HEK293 (cell line): Measurements from ENCODE around the gene XPOT.

ENCODE experiments used
- CTCF ChIA-PET: fragments of 350-600 bp; formaldehyde crosslinking; extraction: SDS; loops from one replicate; lab custom pipeline; 2021; ENCODE audit warnings: antibody characterized with exemption; lab: Yijun Ruan, JAX
- POLR2A ChIA-PET: fragments of 300-600 bp; formaldehyde crosslinking; extraction: SDS; loops from one replicate; lab custom pipeline; 2020; ENCODE audit warnings: antibody characterized with exemption, inconsistent platforms; lab: Yijun Ruan, JAX
- H3K27ac ChIP-seq: fragments of 200-500 bp; sonication (Bioruptor generic); 2 replicates; pipeline ENCODE4 v1.5.1; 2014; ENCODE audit warnings: low read depth, low read length, control low read depth, inconsistent platforms; ENCODE audit errors: extremely low read depth
- H3K36me3 ChIP-seq, 2 experiments: fragments of 200-500 bp in 1 of 2; sonication (Bioruptor generic) in 1 of 2; 1 replicate in 1 of 2; 2 replicates in 1 of 2; pipeline ENCODE4 v1.5.1; 2014 to 2017; ENCODE audit warnings: inconsistent platforms in 2 of 2, low read length in 2 of 2; ENCODE audit not compliant: control insufficient read depth in 2 of 2, insufficient read depth in 1 of 2
- H3K4me1 ChIP-seq: fragments of 200-500 bp; sonication (Bioruptor generic); 2 replicates; pipeline ENCODE4 v1.5.1; 2014; ENCODE audit warnings: mild to moderate bottlenecking, low read length, inconsistent platforms; ENCODE audit not compliant: control insufficient read depth, insufficient read depth
- H3K4me3 ChIP-seq: 2 replicates; pipeline ENCODE4 v1.5.1; 2011; ENCODE audit warnings: low read depth, mild to moderate bottlenecking, control low read depth, low read length, moderate library complexity
- H3K9me3 ChIP-seq: fragments of 200-500 bp; sonication (Bioruptor generic); 2 replicates; pipeline ENCODE4 v1.5.1; 2014; ENCODE audit warnings: low read depth, low read length, inconsistent platforms; ENCODE audit not compliant: control insufficient read depth, insufficient read depth
- BCL11B ChIP-seq: fragments of 450-650 bp; formaldehyde crosslinking; IDR thresholded peaks from 2 replicates; pipeline ENCODE4 v1.5.1; 2016; ENCODE audit warnings: low read depth, missing biosample characterization, missing genetic modification characterization
- CTCF ChIP-seq: fragments of 450-650 bp; formaldehyde crosslinking; IDR thresholded peaks from 2 replicates; pipeline ENCODE4 v1.5.1; 2016; ENCODE audit warnings: missing biosample characterization, missing genetic modification characterization
- INSM2 ChIP-seq: fragments of 450-650 bp; formaldehyde crosslinking; IDR thresholded peaks from 2 replicates; pipeline ENCODE4 v1.5.1; 2016; ENCODE audit warnings: missing biosample characterization, missing genetic modification characterization
- KLF7 ChIP-seq: fragments of 450-650 bp; formaldehyde crosslinking; IDR thresholded peaks from 2 replicates; pipeline ENCODE4 v1.5.1; 2016; ENCODE audit warnings: missing biosample characterization, missing genetic modification characterization, borderline replicate concordance
- MZF1 ChIP-seq: fragments of 450-650 bp; formaldehyde crosslinking; IDR thresholded peaks from 2 replicates; pipeline ENCODE4 v1.5.1; 2017; ENCODE audit warnings: missing biosample characterization, missing genetic modification characterization, borderline replicate concordance
- RBAK ChIP-seq: fragments of 450-650 bp; formaldehyde crosslinking; IDR thresholded peaks from 2 replicates; pipeline ENCODE4 v1.5.1; 2016; ENCODE audit warnings: missing biosample characterization, missing genetic modification characterization
- REPIN1 ChIP-seq: fragments of 450-650 bp; formaldehyde crosslinking; IDR thresholded peaks from 2 replicates; pipeline ENCODE4 v1.5.1; 2017; ENCODE audit warnings: missing biosample characterization, missing genetic modification characterization, low read depth
- ZBTB1 ChIP-seq: fragments of 450-650 bp; formaldehyde crosslinking; IDR thresholded peaks from 2 replicates; pipeline ENCODE4 v1.5.1; 2016; ENCODE audit warnings: missing biosample characterization, missing genetic modification characterization
- ZBTB17 ChIP-seq: fragments of 450-650 bp; formaldehyde crosslinking; IDR thresholded peaks from 2 replicates; pipeline ENCODE4 v1.5.1; 2016; ENCODE audit warnings: missing biosample characterization, missing genetic modification characterization
- ZFP3 ChIP-seq: fragments of 450-650 bp; formaldehyde crosslinking; IDR thresholded peaks from 2 replicates; pipeline ENCODE4 v1.5.1; 2016; ENCODE audit warnings: low read depth, missing biosample characterization, missing genetic modification characterization
- ZNF132 ChIP-seq: fragments of 450-650 bp; formaldehyde crosslinking; IDR thresholded peaks from 2 replicates; pipeline ENCODE4 v1.5.1; 2017; ENCODE audit warnings: missing biosample characterization, missing genetic modification characterization, borderline replicate concordance
- ZNF148 ChIP-seq: fragments of 450-650 bp; formaldehyde crosslinking; IDR thresholded peaks from 2 replicates; pipeline ENCODE4 v1.5.0; 2017; ENCODE audit warnings: missing biosample characterization, missing genetic modification characterization, borderline replicate concordance
- ZNF174 ChIP-seq: fragments of 450-650 bp; formaldehyde crosslinking; IDR thresholded peaks from 2 replicates; pipeline ENCODE4 v1.5.0; 2017; ENCODE audit warnings: missing biosample characterization, mild to moderate bottlenecking, missing genetic modification characterization
- ZNF221 ChIP-seq: fragments of 450-650 bp; formaldehyde crosslinking; IDR thresholded peaks from 2 replicates; pipeline ENCODE4 v1.5.1; 2017; ENCODE audit warnings: missing biosample characterization, missing genetic modification characterization, borderline replicate concordance
- ZNF488 ChIP-seq: fragments of 450-650 bp; formaldehyde crosslinking; IDR thresholded peaks from 2 replicates; pipeline ENCODE4 v1.5.1; 2016; ENCODE audit warnings: missing biosample characterization, missing genetic modification characterization
- ZNF518A ChIP-seq: fragments of 450-650 bp; formaldehyde crosslinking; conservative IDR thresholded peaks from 2 replicates; pipeline ENCODE4 v1.5.1; 2016; ENCODE audit warnings: low read depth, missing biosample characterization, missing genetic modification characterization
- ZNF549 ChIP-seq: fragments of 450-650 bp; IDR thresholded peaks from 2 replicates; pipeline ENCODE4 v1.5.1; 2018; ENCODE audit warnings: missing biosample characterization, missing genetic modification characterization, mild to moderate bottlenecking, inconsistent platforms, moderate library complexity
- ZNF623 ChIP-seq: fragments of 450-650 bp; formaldehyde crosslinking; IDR thresholded peaks from 2 replicates; pipeline ENCODE4 v1.5.1; 2016; ENCODE audit warnings: missing biosample characterization, missing genetic modification characterization
- ZNF747 ChIP-seq: fragments of 450-650 bp; formaldehyde crosslinking; IDR thresholded peaks from 2 replicates; pipeline ENCODE4 v1.5.1; 2016; ENCODE audit warnings: missing biosample characterization, missing genetic modification characterization
- ZNF837 ChIP-seq: fragments of 450-650 bp; formaldehyde crosslinking; IDR thresholded peaks from 2 replicates; pipeline ENCODE4 v1.5.1; 2016; ENCODE audit warnings: missing biosample characterization, missing genetic modification characterization

XPOT gene

GRCh38 chr12:64418209-64418608, 14.0 kb downstream of the XPOT start:
- CTCF ChIA-PET: interaction anchor here (0.6 to 0.7 kb wide), 2 partner anchors 27 to 575 kb away, joined by 3 read pairs; no protein-coding TSS in a partner anchor
- H3K27ac ChIP-seq: no peak overlapping the region
- peaks cover 77 to 94% of the 10 kb centered on the region in 2 experiments for H3K36me3 ChIP-seq
- no peaks in the 10 kb centered on the region for H3K9me3 ChIP-seq
- no peak for TF ChIP-seq ZNF174
- TF ChIP-seq ZFP3: no peak
- no peak for TF ChIP-seq CTCF (tag by site-specific recombination)
- no peak for TF ChIP-seq ZNF132 (tag by site-specific recombination)
- TF ChIP-seq INSM2 (tag by site-specific recombination): no peak
- no peak for TF ChIP-seq KLF7
- no peak for TF ChIP-seq REPIN1 (tag by site-specific recombination)
- TF ChIP-seq ZNF148 (tag by site-specific recombination): no peak
- TF ChIP-seq RBAK (tag by site-specific recombination): no peak
- TF ChIP-seq MZF1 (tag by site-specific recombination): no peak
- no peak for TF ChIP-seq ZNF221
- no peak for TF ChIP-seq ZNF549 (tag by site-specific recombination)
- TF ChIP-seq ZNF518A: no peak
- no peak for TF ChIP-seq ZBTB1
- TF ChIP-seq ZNF837: no peak
- no peak for TF ChIP-seq ZBTB17
- TF ChIP-seq ZNF747: no peak
- TF ChIP-seq ZNF623 (tag by site-specific recombination): no peak
- TF ChIP-seq BCL11B (tag by site-specific recombination): no peak
- no peak for TF ChIP-seq ZNF488 (tag by site-specific recombination)
- no peak overlapping the region for H3K4me3 ChIP-seq
- H3K4me1 ChIP-seq: no peaks in the 10 kb centered on the region
- POLR2A ChIA-PET: no interaction called here
